OCI-LY7 (cell line): ENCODE results near the gene PLD4. TPM values are rescaled to one million over a fixed set of nuclear protein-coding genes. Genes with fewer than 3 reads are reported as not detected.
"Not testable (repeated sequence)": the region's sequence is repeated elsewhere in the genome, so short reads cannot be mapped to it uniquely, and the experiment has no call there.

Source experiments
- BruUV-seq: library from RNA; stranded (reverse); fragments of 400-500 nt; replicated peaks from 2 replicates; lab custom pipeline; 2021; lab: Mats Ljungman, UMichigan
- CTCF ChIA-PET: fragments of 300-600 bp; sonication (Branson Sonifier 250); formaldehyde crosslinking; loops from one replicate; lab custom pipeline; 2022; ENCODE audit warnings: antibody characterized with exemption; ENCODE audit not compliant: unreplicated experiment; lab: Charles Lee
- POLR2A ChIA-PET: fragments of 300-600 bp; sonication (Branson Sonifier 250); formaldehyde crosslinking; loops from one replicate; lab custom pipeline; 2022; ENCODE audit warnings: antibody characterized with exemption; lab: Charles Lee
- DNase-seq: peaks from one replicate; pipeline ENCODE4 v3.0.0-alpha.2; 2015; ENCODE audit warnings: low spot score
- H2AFZ ChIP-seq: fragments of 200-600 bp; sonication (generic), shearing (Covaris generic); 2 replicates; pipeline ENCODE4 v1.6.1; 2014; ENCODE audit warnings: mild to moderate bottlenecking, antibody characterized with exemption, low read length, moderate library complexity
- H3K27ac ChIP-seq: fragments of 200-600 bp; sonication (generic); 2 replicates; pipeline ENCODE4 v1.5.1; 2014; ENCODE audit warnings: mixed run types, low read depth, mild to moderate bottlenecking, moderate library complexity, low read length, inconsistent platforms; ENCODE audit not compliant: poor library complexity, severe bottlenecking
- H3K36me3 ChIP-seq: fragments of 200-600 bp; sonication (generic); 2 replicates; pipeline ENCODE4 v1.6.1; 2014; ENCODE audit warnings: mild to moderate bottlenecking, antibody characterized with exemption, low read length, moderate library complexity, mixed read lengths; ENCODE audit not compliant: insufficient read depth
- H3K4me1 ChIP-seq: fragments of 200-600 bp; sonication (generic); 2 replicates; pipeline ENCODE4 v1.5.1; 2014; ENCODE audit warnings: mild to moderate bottlenecking, low read length; ENCODE audit not compliant: insufficient read depth, poor library complexity, severe bottlenecking
- H3K4me2 ChIP-seq: fragments of 200-600 bp; sonication (generic); 2 replicates; pipeline ENCODE4 v1.6.1; 2014; ENCODE audit warnings: mild to moderate bottlenecking, low read length
- H3K4me3 ChIP-seq: fragments of 200-600 bp; sonication (generic); 2 replicates; pipeline ENCODE4 v1.5.1; 2014; ENCODE audit warnings: mild to moderate bottlenecking, low read depth, low read length; ENCODE audit not compliant: poor library complexity, severe bottlenecking
- H3K79me2 ChIP-seq: fragments of 200-600 bp; sonication (generic); 2 replicates; pipeline ENCODE4 v1.6.1; 2016; ENCODE audit warnings: low read depth, mild to moderate bottlenecking, low read length, moderate library complexity, mixed read lengths; ENCODE audit not compliant: insufficient read depth
- H3K9me2 ChIP-seq: fragments of 200-600 bp; sonication (generic); 2 replicates; pipeline ENCODE4 v1.6.1; 2016; ENCODE audit warnings: mild to moderate bottlenecking, low read length, mixed read lengths; ENCODE audit not compliant: insufficient read depth
- H3K9me3 ChIP-seq: fragments of 200-600 bp; sonication (generic); 2 replicates; pipeline ENCODE4 v1.6.1; 2014; ENCODE audit warnings: mild to moderate bottlenecking, mixed run types, low read length, mixed read lengths
- H4K20me1 ChIP-seq: fragments of 200-600 bp; sonication (generic); 2 replicates; pipeline ENCODE4 v1.6.1; 2014; ENCODE audit warnings: mild to moderate bottlenecking, antibody characterized with exemption, low read length, moderate library complexity, mixed read lengths; ENCODE audit not compliant: insufficient read depth
- intact Hi-C: fragments of 100-400 bp; cut with micrococcal nuclease; formaldehyde crosslinking; loops from one replicate; pipeline ENCODE4 v1.10.0; 2022; ENCODE audit not compliant: unreplicated experiment
- total RNA-seq, 2 experiments: library from RNA; depleted of rRNA in 1 of 2; stranded (reverse); fragments of >200 nt in 1 of 2; shearing (Covaris generic) in 1 of 2; gene quantifications; 2 replicates each; pipeline ENCODE4 v1.2.3, GENCODE V29; 2014 to 2022

Gene PLD4
- total RNA-seq, 2 experiments from 2014 or later = 0.66 to 5.1 TPM

DNA sequence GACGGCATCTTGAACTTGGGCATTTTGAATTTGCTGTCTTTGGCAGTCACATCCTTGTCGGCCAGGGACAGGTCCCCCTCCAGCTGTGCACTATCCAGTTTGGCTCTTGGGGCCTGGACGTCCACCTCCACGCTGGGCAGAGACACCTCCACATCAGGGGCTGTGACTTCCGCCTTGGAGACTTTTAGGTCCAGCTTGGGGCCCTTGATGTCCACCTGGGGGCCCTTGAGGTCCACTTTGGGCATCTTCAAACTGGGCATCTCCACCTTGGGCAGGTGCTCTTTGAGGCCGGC, 19.3 kb downstream of the PLD4 start:
- H3K27ac ChIP-seq, H4K20me1 ChIP-seq, H3K9me2 ChIP-seq, intact Hi-C loops, POLR2A ChIA-PET, H3K79me2 ChIP-seq, H3K4me2 ChIP-seq, DNase-seq, BruUV-seq, H3K4me3 ChIP-seq, H2AFZ ChIP-seq, CTCF ChIA-PET, H3K36me3 ChIP-seq, H3K9me3 ChIP-seq, H3K4me1 ChIP-seq: not testable (repeated sequence)

GRCh38 chr14:104944436-104945205, 19.9 kb downstream of the PLD4 start:
- H4K20me1 ChIP-seq, H3K4me3 ChIP-seq, H3K36me3 ChIP-seq, CTCF ChIA-PET, H2AFZ ChIP-seq, H3K4me1 ChIP-seq, H3K27ac ChIP-seq, BruUV-seq, H3K79me2 ChIP-seq, H3K9me3 ChIP-seq, POLR2A ChIA-PET, intact Hi-C loops, DNase-seq, H3K4me2 ChIP-seq, H3K9me2 ChIP-seq: not testable (repeated sequence)

DNA sequence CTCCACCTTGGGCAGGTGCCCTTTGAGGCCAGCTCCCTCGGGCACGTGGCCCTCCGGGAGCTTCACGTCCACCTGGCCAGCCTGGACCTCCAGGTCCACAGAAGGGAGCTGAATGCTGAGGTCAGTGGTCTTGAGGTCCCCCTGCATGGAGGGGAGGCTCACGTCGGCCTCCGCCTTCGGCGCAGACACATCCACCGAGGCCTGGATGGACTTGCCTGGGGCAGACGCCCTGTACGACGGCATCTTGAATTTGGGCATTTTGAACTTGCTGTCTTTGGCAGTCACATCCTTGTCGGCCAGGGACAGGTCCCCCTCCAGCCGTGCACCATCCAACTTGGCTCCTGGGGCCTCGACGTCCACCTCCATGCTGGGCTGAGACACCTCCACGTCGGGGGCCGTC, 20.6 kb downstream of the PLD4 start:
- H3K4me1 ChIP-seq, POLR2A ChIA-PET, H3K4me2 ChIP-seq, DNase-seq, H3K27ac ChIP-seq, H3K9me3 ChIP-seq, H3K36me3 ChIP-seq, BruUV-seq, H3K9me2 ChIP-seq, H4K20me1 ChIP-seq, H3K79me2 ChIP-seq, intact Hi-C loops, CTCF ChIA-PET, H3K4me3 ChIP-seq, H2AFZ ChIP-seq: not testable (repeated sequence)

GRCh38 chr14:104945986-104946965, 21.6 kb downstream of the PLD4 start:
- H3K79me2 ChIP-seq, CTCF ChIA-PET, intact Hi-C loops, H3K4me2 ChIP-seq, POLR2A ChIA-PET, H4K20me1 ChIP-seq, H3K36me3 ChIP-seq, H2AFZ ChIP-seq, H3K9me3 ChIP-seq, H3K4me1 ChIP-seq, H3K9me2 ChIP-seq, H3K27ac ChIP-seq, DNase-seq, H3K4me3 ChIP-seq, BruUV-seq: not testable (repeated sequence)

GRCh38 chr14:104947201-104947600, 22.5 kb downstream of the PLD4 start:
- H3K36me3 ChIP-seq, H3K27ac ChIP-seq, H3K9me3 ChIP-seq, H2AFZ ChIP-seq, DNase-seq, H3K9me2 ChIP-seq, CTCF ChIA-PET, H4K20me1 ChIP-seq, H3K4me2 ChIP-seq, BruUV-seq, POLR2A ChIA-PET, H3K4me3 ChIP-seq, H3K79me2 ChIP-seq, intact Hi-C loops, H3K4me1 ChIP-seq: not testable (repeated sequence)

- not testable (repeated sequence) for BruUV-seq
These were observed 23.4 kb downstream of the PLD4 start for GRCh38 chr14:104947881-104948735.

More at GRCh38 chr14:104947881-104948735, 23.4 kb downstream of the PLD4 start:
- H3K27ac ChIP-seq, H3K36me3 ChIP-seq, H3K9me3 ChIP-seq, intact Hi-C loops, DNase-seq, CTCF ChIA-PET, H3K4me3 ChIP-seq, H2AFZ ChIP-seq, POLR2A ChIA-PET, H3K4me1 ChIP-seq, H3K4me2 ChIP-seq, H3K79me2 ChIP-seq, H3K9me2 ChIP-seq, H4K20me1 ChIP-seq: not testable (repeated sequence)
